Transverse colon (tissue), 4 donors: ENCODE results near the gene ERMARD.

Source experiments
- EP300 ChIP-seq: sonication (generic); formaldehyde crosslinking; IDR thresholded peaks from one replicate; pipeline ENCODE4 v1.6.1; 2017; ENCODE audit warnings: antibody characterized with exemption, low read depth
- POLR2A ChIP-seq: fragments of 450-650 bp; IDR thresholded peaks from one replicate; pipeline ENCODE4 v1.6.1; 2016; ENCODE audit warnings: antibody characterized with exemption, mild to moderate bottlenecking, moderate library complexity
- POLR2AphosphoS5 ChIP-seq, 3 donors: sonication (generic); formaldehyde crosslinking; IDR thresholded peaks; one replicate each; pipeline ENCODE4 v1.6.1; 2016; ENCODE audit warnings: antibody characterized with exemption in 3 of 3
- TF ChIP-seq, protein P1 (sequence below), 5 experiments: fragments of 200-600 bp in 3 of 5; fragments of 450-650 bp in 2 of 5; sonication (generic) in 3 of 5; IDR thresholded peaks; 1 replicate in 2 of 5; 2 replicates in 3 of 5; pipeline ENCODE4 v1.5.1; 2016 to 2017; ENCODE audit warnings: antibody characterized with exemption in 5 of 5, inconsistent platforms in 3 of 5, mild to moderate bottlenecking in 2 of 5, moderate library complexity in 1 of 5

DNA sequence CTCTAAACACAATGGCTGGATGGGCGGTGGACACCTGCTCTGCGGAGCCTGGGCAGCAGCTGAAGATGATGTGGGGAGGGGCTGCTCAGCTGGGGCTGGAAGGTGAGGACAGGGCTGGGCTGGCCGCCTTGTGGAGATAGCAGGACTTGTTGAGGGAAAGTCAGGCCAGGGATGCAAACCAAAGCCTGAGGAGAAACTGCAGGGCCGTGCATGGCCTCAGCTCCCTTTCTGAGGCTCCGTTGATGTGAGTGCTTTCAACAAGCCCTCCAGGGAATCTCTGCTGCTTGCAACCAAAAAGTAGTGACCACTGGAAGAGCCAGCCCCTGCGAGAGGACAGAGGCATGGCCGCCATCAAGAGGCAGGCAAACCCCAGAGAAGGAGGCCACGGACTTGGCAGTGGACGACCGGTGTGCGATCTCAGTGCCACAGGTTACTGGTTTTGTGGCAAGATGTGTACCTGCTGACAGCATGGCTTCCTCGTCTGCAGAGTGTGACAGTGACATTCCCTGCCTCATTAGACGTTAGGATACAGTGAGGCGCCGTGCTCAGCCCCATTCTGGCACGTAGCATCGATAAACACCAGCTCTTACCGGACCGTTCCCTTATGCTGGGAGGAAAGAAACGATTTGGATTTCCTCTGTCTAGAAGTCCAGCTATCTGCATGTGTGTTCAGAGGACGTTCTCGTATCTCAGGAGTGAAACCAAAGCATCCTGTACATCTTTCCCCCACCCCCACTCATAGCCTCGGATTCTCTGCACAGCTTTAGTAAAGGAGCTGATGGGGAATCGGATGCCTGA, 37.9 kb downstream of the ERMARD start:
- TF ChIP-seq EP300 (no peak), POLR2A (no peak), POLR2AphosphoS5 (IDR thresholded peaks at IDR 0.05) (no peak)
- TF ChIP-seq, protein P1, sequence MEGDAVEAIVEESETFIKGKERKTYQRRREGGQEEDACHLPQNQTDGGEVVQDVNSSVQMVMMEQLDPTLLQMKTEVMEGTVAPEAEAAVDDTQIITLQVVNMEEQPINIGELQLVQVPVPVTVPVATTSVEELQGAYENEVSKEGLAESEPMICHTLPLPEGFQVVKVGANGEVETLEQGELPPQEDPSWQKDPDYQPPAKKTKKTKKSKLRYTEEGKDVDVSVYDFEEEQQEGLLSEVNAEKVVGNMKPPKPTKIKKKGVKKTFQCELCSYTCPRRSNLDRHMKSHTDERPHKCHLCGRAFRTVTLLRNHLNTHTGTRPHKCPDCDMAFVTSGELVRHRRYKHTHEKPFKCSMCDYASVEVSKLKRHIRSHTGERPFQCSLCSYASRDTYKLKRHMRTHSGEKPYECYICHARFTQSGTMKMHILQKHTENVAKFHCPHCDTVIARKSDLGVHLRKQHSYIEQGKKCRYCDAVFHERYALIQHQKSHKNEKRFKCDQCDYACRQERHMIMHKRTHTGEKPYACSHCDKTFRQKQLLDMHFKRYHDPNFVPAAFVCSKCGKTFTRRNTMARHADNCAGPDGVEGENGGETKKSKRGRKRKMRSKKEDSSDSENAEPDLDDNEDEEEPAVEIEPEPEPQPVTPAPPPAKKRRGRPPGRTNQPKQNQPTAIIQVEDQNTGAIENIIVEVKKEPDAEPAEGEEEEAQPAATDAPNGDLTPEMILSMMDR (IDR thresholded peaks at IDR 0.05), result no peak
